A673 (cell line): ENCODE results near the gene BTBD9.

Source experiments
- CTCF ChIP-seq: fragments of 300-800, 200-600 bp; sonication (generic); conservative IDR thresholded peaks from 2 replicates; pipeline ENCODE4 v1.5.1; 2017; ENCODE audit warnings: low read depth, mild to moderate bottlenecking, antibody characterized with exemption, low read length, moderate library complexity, mixed read lengths
- EZH2 ChIP-seq: fragments of 200-600 bp; sonication (generic); IDR thresholded peaks from 2 replicates; pipeline ENCODE4 v1.6.1; 2017; ENCODE audit warnings: borderline replicate concordance, low read depth, mild to moderate bottlenecking, mixed read lengths, antibody characterized with exemption, low read length; ENCODE audit not compliant: poor library complexity, severe bottlenecking

GRCh38 chr6:38215225-38215624 lies 424.5 kb downstream of the BTBD9 start:
- no peak for TF ChIP-seq CTCF
- no peak for TF ChIP-seq EZH2
